Vagina (tissue), 2 donors: ENCODE data around the gene ATXN1. TPM values are rescaled to one million over a fixed set of nuclear protein-coding genes. Genes with fewer than 3 reads are reported as not detected.
A peak's percentile ranks its signal among the peaks of the same experiment; 100 is the strongest.

Experiments
- DNase-seq, 2 donors: peaks; one replicate each; pipeline ENCODE4 v3.0.0-alpha.2; 2017; ENCODE audit errors: extremely low spot score in 2 of 2
- H3K27ac ChIP-seq: fragments of 200-600 bp; sonication (generic); one replicate; pipeline ENCODE4 v1.5.1; 2019
- H3K27me3 ChIP-seq: fragments of 200-600 bp; sonication (generic); one replicate; pipeline ENCODE4 v1.5.1; 2019
- H3K36me3 ChIP-seq, 2 donors: fragments of 200-600 bp; sonication (generic); one replicate each; pipeline ENCODE4 v1.5.1; 2017 to 2019
- H3K4me1 ChIP-seq: fragments of 200-600 bp; sonication (generic); one replicate; pipeline ENCODE4 v1.5.1; 2019
- H3K4me3 ChIP-seq, 2 donors: fragments of 200-600 bp; sonication (generic); 1 replicate in 1 of 2; 2 replicates in 1 of 2; pipeline ENCODE4 v1.5.1; 2016 to 2019
- H3K9me3 ChIP-seq: fragments of 200-600 bp; sonication (generic); one replicate; pipeline ENCODE4 v1.5.1; 2019
- CTCF ChIP-seq, 3 experiments: fragments of 450-650 bp in 2 of 3; fragments of 200-600 bp in 1 of 3; sonication (generic) in 1 of 3; IDR thresholded peaks; one replicate each; pipeline ENCODE4 v1.5.1; 2017 to 2019; ENCODE audit warnings: antibody characterized with exemption in 3 of 3, mild to moderate bottlenecking in 2 of 3, moderate library complexity in 2 of 3
- POLR2A ChIP-seq, 2 donors: fragments of 450-650 bp; IDR thresholded peaks; one replicate each; pipeline ENCODE4 v1.6.1; 2017; ENCODE audit warnings: antibody characterized with exemption in 2 of 2, mild to moderate bottlenecking in 2 of 2, moderate library complexity in 2 of 2
- POLR2AphosphoS5 ChIP-seq, 2 donors: sonication (generic); formaldehyde crosslinking; IDR thresholded peaks; one replicate each; pipeline ENCODE4 v1.9.0; 2017; ENCODE audit warnings: antibody characterized with exemption in 2 of 2, mild to moderate bottlenecking in 2 of 2, low read depth in 1 of 2; ENCODE audit not compliant: insufficient read depth in 1 of 2
- intact Hi-C: fragments of 100-400 bp; cut with DNase I; formaldehyde crosslinking; loops from one replicate; pipeline ENCODE4 v1.15.1; 2023
- total RNA-seq: library from RNA; depleted of rRNA; stranded (reverse); fragments of >200 nt; gene quantifications from one replicate; pipeline ENCODE4 v1.2.3, GENCODE V29; 2016

Gene ATXN1
- total RNA-seq, 1 donor from 2014 or later: 43.2 TPM

DNA sequence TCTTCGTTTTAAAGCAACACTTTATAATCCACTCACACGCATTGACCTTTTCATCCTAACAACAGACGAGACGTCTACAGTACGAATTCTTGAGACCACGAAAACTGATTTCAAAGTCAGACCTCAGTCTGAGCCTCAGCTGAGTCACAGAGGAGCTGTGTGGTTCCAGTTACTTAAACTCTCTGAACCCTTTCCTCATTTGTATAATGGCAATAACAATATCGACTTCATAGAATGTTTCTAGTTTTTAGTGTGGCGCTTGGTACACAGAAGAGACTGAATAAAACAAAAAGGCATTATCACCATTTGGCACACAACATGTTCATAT, 236.9 kb downstream of the ATXN1 start:
- Histone ChIP-seq H3K36me3 (no peaks in the 10 kb centered on the region), H3K4me1 (peaks cover 12% of the 10 kb centered on the region), H3K27me3 (no peaks in the 10 kb centered on the region), H3K27ac (no peak overlapping the region), H3K9me3 (no peaks in the 10 kb centered on the region), H3K4me3 (no peak overlapping the region)
- no peak for DNase-seq
- intact Hi-C loops: no loop called here
- no peak for TF ChIP-seq POLR2A (IDR thresholded peaks at IDR 0.05)
- no peak for TF ChIP-seq POLR2AphosphoS5 (IDR thresholded peaks at IDR 0.05; ENCODE audit: insufficient read depth in 1 of 2, low read depth in 1 of 2)
- TF ChIP-seq CTCF (IDR thresholded peaks at IDR 0.05): no peak

- TF ChIP-seq POLR2AphosphoS5 (IDR thresholded peaks at IDR 0.05; ENCODE audit: insufficient read depth in 1 of 2, low read depth in 1 of 2): no peak
- no peak for TF ChIP-seq POLR2A (IDR thresholded peaks at IDR 0.05)
- no peak for TF ChIP-seq CTCF (IDR thresholded peaks at IDR 0.05)
- DNase-seq: no peak
- no peaks in the 10 kb centered on the region for H3K27me3 ChIP-seq
- H3K4me3 ChIP-seq: no peak overlapping the region
- H3K27ac ChIP-seq: peak overlapping the region; percentile 41
- H3K9me3 ChIP-seq: no peaks in the 10 kb centered on the region
- intact Hi-C loops: no loop called here
- H3K4me1 ChIP-seq: peaks cover 12% of the 10 kb centered on the region
- H3K36me3 ChIP-seq: no peaks in the 10 kb centered on the region
Measured at GRCh38 chr6:16523606-16524379, 237.5 kb downstream of the ATXN1 start.

GRCh38 chr6:16522937-16523336, 238.3 kb downstream of the ATXN1 start:
- TF ChIP-seq CTCF (IDR thresholded peaks at IDR 0.05) (no peak), POLR2AphosphoS5 (IDR thresholded peaks at IDR 0.05; ENCODE audit: insufficient read depth in 1 of 2, low read depth in 1 of 2) (no peak), POLR2A (IDR thresholded peaks at IDR 0.05) (no peak)
- intact Hi-C loops: no loop called here
- no peaks in the 10 kb centered on the region for H3K9me3 ChIP-seq

DNA sequence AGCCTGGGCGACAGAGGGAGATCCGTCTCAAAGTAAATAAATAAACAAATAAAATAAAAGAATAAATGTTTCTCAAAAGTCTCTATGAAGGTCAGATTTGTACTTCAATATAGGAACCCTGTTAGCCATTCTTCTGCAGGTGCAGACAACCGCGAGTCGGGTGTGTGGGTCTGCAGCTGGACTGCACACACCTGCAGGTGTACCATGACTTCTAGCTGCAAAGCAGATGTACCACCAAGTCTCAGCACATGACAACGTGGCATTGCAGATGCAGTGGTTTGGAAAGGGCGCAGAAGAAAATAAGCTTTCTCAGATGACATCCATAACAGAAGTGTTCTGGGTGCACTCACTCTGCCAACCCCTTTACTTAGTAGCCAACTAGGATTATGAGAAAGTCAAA, 239.7 kb downstream of the ATXN1 start:
- H3K36me3 ChIP-seq: no peaks in the 10 kb centered on the region
- H3K4me1 ChIP-seq: peaks cover 12% of the 10 kb centered on the region
- DNase-seq: no peak
- TF ChIP-seq CTCF (IDR thresholded peaks at IDR 0.05) (no peak), POLR2AphosphoS5 (IDR thresholded peaks at IDR 0.05; ENCODE audit: insufficient read depth in 1 of 2, low read depth in 1 of 2) (no peak), POLR2A (IDR thresholded peaks at IDR 0.05) (no peak)
- no peaks in the 10 kb centered on the region for H3K27me3 ChIP-seq
- H3K4me3 ChIP-seq: no peak overlapping the region
- intact Hi-C loops: no loop called here
- no peak overlapping the region for H3K27ac ChIP-seq
- no peaks in the 10 kb centered on the region for H3K9me3 ChIP-seq

More at GRCh38 chr6:16522937-16523336, 238.3 kb downstream of the ATXN1 start:
- no peak for DNase-seq
- Histone ChIP-seq H3K27me3 (no peaks in the 10 kb centered on the region), H3K4me3 (no peak overlapping the region), H3K27ac (no peak overlapping the region), H3K36me3 (no peaks in the 10 kb centered on the region), H3K4me1 (peaks cover 12% of the 10 kb centered on the region)
